GM23248 (cell line): ENCODE measurements around the gene GALNT14.

Experiments used
- EZH2 ChIP-seq: fragments of 200-600 bp; sonication (generic); IDR thresholded peaks from 2 replicates; pipeline ENCODE4 v1.6.1; 2018; ENCODE audit warnings: antibody characterized with exemption, mild to moderate bottlenecking; ENCODE audit not compliant: insufficient read depth, poor library complexity, severe bottlenecking
- EZH2phosphoT487 ChIP-seq: fragments of 200-600 bp; sonication (generic); IDR thresholded peaks from 2 replicates; pipeline ENCODE4 v1.6.1; 2018; ENCODE audit warnings: antibody characterized with exemption, moderate library complexity, mild to moderate bottlenecking, low read depth; ENCODE audit not compliant: insufficient read depth

DNA sequence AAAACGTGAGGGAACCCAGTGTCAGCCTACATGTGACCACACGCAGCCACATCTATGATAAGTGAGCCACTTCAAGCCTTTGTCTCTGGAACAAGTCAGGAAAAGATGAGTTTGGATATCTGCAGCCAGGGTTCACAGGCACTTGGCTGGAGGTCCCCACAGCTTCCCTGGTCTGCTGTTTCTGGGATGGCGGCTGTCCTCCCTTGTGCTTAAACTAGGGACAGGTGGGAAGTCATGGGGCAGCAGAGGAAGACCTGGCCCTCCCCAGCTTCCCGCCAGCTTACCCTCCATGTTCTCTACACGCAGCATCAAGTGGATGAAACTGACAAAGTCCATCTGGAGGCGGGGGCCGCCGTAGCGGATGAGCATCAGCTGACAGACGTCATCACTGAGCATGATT, 38.5 kb upstream of the GALNT14 start:
- no peak for TF ChIP-seq EZH2phosphoT487
- TF ChIP-seq EZH2: no peak
